HepG2 (cell line): Measurements from ENCODE around the gene ETHE1. TPM values are rescaled to one million over a fixed set of nuclear protein-coding genes. Genes with fewer than 3 reads are reported as not detected.
A peak's percentile ranks its signal among the peaks of the same experiment; 100 is the strongest.

Experiments
- ATM ChIP-seq: fragments of 450-650 bp; IDR thresholded peaks from 2 replicates; pipeline ENCODE4 v1.7.1; 2017; ENCODE audit warnings: mild to moderate bottlenecking, borderline replicate concordance
- EEA1 ChIP-seq: sonication (generic); formaldehyde crosslinking; IDR thresholded peaks from 2 replicates; pipeline ENCODE4 v1.5.1; 2020; ENCODE audit warnings: mild to moderate bottlenecking, missing genetic modification reagents, borderline replicate concordance
- GATA4 ChIP-seq: sonication (generic); IDR thresholded peaks from 2 replicates; pipeline ENCODE4 v1.6.1; 2016; ENCODE audit warnings: antibody characterized with exemption, low read depth, borderline replicate concordance
- KLF13 ChIP-seq: sonication (generic); formaldehyde crosslinking; IDR thresholded peaks from 2 replicates; pipeline ENCODE4 v1.4.0; 2020; ENCODE audit warnings: mild to moderate bottlenecking, missing genetic modification reagents
- NCOA2 ChIP-seq: sonication (generic); formaldehyde crosslinking; IDR thresholded peaks from 2 replicates; pipeline ENCODE4 v1.8.0; 2022; ENCODE audit warnings: inconsistent platforms
- NFYC ChIP-seq: IDR thresholded peaks from 2 replicates; pipeline ENCODE4 v1.6.1; 2016; ENCODE audit warnings: missing genetic modification reagents, missing compliant biosample characterization
- RBFOX2 ChIP-seq: fragments of 200-400 bp; formaldehyde crosslinking; IDR thresholded peaks from 2 replicates; pipeline ENCODE4 v1.6.1; 2017; ENCODE audit warnings: low read depth, mild to moderate bottlenecking, low read length
- RERE ChIP-seq: IDR thresholded peaks from 2 replicates; pipeline ENCODE4 v1.6.1; 2016; ENCODE audit warnings: low read depth, missing genetic modification reagents, missing compliant biosample characterization
- SALL1 ChIP-seq: sonication (generic); formaldehyde crosslinking; IDR thresholded peaks from 2 replicates; pipeline ENCODE4 v1.8.0; 2022; ENCODE audit warnings: mild to moderate bottlenecking, missing genetic modification reagents
- SALL2 ChIP-seq: sonication (generic); formaldehyde crosslinking; IDR thresholded peaks from 2 replicates; pipeline ENCODE4 v1.8.1; 2023; ENCODE audit warnings: mild to moderate bottlenecking, missing genetic modification reagents, inconsistent platforms
- U2AF2 ChIP-seq: fragments of 200-400 bp; formaldehyde crosslinking; IDR thresholded peaks from 2 replicates; pipeline ENCODE4 v1.6.1; 2017; ENCODE audit warnings: low read depth, mild to moderate bottlenecking, low read length
- ZNF121 ChIP-seq: sonication (generic); formaldehyde crosslinking; IDR thresholded peaks from 2 replicates; pipeline ENCODE4 v1.5.0; 2020; ENCODE audit warnings: mild to moderate bottlenecking, missing genetic modification reagents
- ZNF282 ChIP-seq: fragments of 450-650 bp; IDR thresholded peaks from 2 replicates; pipeline ENCODE4 v1.6.1; 2018; ENCODE audit not compliant: partially characterized antibody
- ZNF367 ChIP-seq: sonication (generic); formaldehyde crosslinking; IDR thresholded peaks from 2 replicates; pipeline ENCODE4 v1.4.0; 2020; ENCODE audit warnings: missing genetic modification reagents, borderline replicate concordance
- ZNF430 ChIP-seq: sonication (generic); formaldehyde crosslinking; IDR thresholded peaks from 2 replicates; pipeline ENCODE4 v1.9.0; 2021; ENCODE audit warnings: mild to moderate bottlenecking, missing genetic modification reagents
- ZNF558 ChIP-seq: sonication (generic); formaldehyde crosslinking; IDR thresholded peaks from 2 replicates; pipeline ENCODE4 v1.9.0; 2022; ENCODE audit warnings: mild to moderate bottlenecking, missing genetic modification reagents, borderline replicate concordance
- ZNF564 ChIP-seq: sonication (generic); formaldehyde crosslinking; IDR thresholded peaks from 2 replicates; pipeline ENCODE4 v1.8.1; 2023; ENCODE audit warnings: mild to moderate bottlenecking, missing genetic modification reagents
- ZNF761 ChIP-seq: sonication (generic); formaldehyde crosslinking; conservative IDR thresholded peaks from 2 replicates; pipeline ENCODE4 v1.4.0; 2020; ENCODE audit warnings: mild to moderate bottlenecking, missing genetic modification reagents
- ZNF878 ChIP-seq: sonication (generic); formaldehyde crosslinking; IDR thresholded peaks from 2 replicates; pipeline ENCODE4 v1.8.1; 2023; ENCODE audit warnings: mild to moderate bottlenecking, missing genetic modification reagents, moderate library complexity
- ZXDC ChIP-seq: sonication (generic); formaldehyde crosslinking; IDR thresholded peaks from 2 replicates; pipeline ENCODE4 v1.5.0; 2020; ENCODE audit warnings: mild to moderate bottlenecking, missing genetic modification reagents
- polyA plus RNA-seq, 8 experiments: library from polyadenylated mRNA; depleted of rRNA in 3 of 8; stranded (reverse) in 7 of 8; unstranded in 1 of 8; fragments of >200 nt; fragmentation: Illumina TruSeq in 4 of 8; extraction: Trizol in 4 of 8; gene quantifications; 2 replicates each; pipeline versions ENCODE4 v1.2.1 to v1.2.3, GENCODE V29; 2011 to 2016; ENCODE audit warnings: low read depth in 4 of 8, missing spikeins in 1 of 8, mixed read lengths in 1 of 8; ENCODE audit not compliant: insufficient read depth in 1 of 8
- total RNA-seq, 5 experiments: library from RNA; depleted of rRNA; stranded (reverse); fragments of >200 nt; fragmentation: Illumina TruSeq; extraction: Trizol; gene quantifications; 2 replicates each; pipeline ENCODE4 v1.2.3, GENCODE V29; 2016; ENCODE audit warnings: low read depth in 1 of 5
- TF ChIP-seq, protein P1 (sequence below): sonication (generic); formaldehyde crosslinking; IDR thresholded peaks from 2 replicates; pipeline ENCODE4 v1.4.0; 2020; ENCODE audit warnings: low read depth, mild to moderate bottlenecking, missing genetic modification reagents

Gene ETHE1
- total and polyA plus RNA-seq, 2 of the 13 experiments (the other 11 are each of a cell fraction or from before 2014, with no cell fraction given) = 32.5 to 58.4 TPM

GRCh38 chr19:43504426-43505185 lies 22.4 kb downstream of the ETHE1 start, which contains the start of gene PHLDB3 (continued):
- TF ChIP-seq RERE (0 out of 2 replicates have a peak, but pooled peaks have one; percentile 19), SALL1 (peak; percentile 29; the same call in 1 of the 2 replicates), ZNF430 (CRISPR knock-in tag) (0 out of 2 replicates have a peak, but pooled peaks have one; percentile 15), ZNF564 (peak; percentile 43; the same call in 1 of the 2 replicates), EEA1 (0 out of 2 replicates have a peak, but pooled peaks have one; percentile 71), ZNF367 (no peak), ZNF878 (0 out of 2 replicates have a peak, but pooled peaks have one; percentile 36), NFYC (CRISPR knock-in tag) (no peak), ZNF282 (no peak), ZNF121 (CRISPR knock-in tag) (no peak), ZNF558 (CRISPR knock-in tag) (no peak), RBFOX2 (peak; percentile 72), ZNF761 (CRISPR knock-in tag) (no peak), KLF13 (CRISPR knock-in tag) (no peak), ATM (no peak), NCOA2 (CRISPR knock-in tag) (no peak), U2AF2 (no peak), SALL2 (CRISPR knock-in tag) (no peak; the same call in 1 of the 2 replicates), GATA4 (no peak), ZXDC (CRISPR knock-in tag) (no peak)
- TF ChIP-seq, protein P1, sequence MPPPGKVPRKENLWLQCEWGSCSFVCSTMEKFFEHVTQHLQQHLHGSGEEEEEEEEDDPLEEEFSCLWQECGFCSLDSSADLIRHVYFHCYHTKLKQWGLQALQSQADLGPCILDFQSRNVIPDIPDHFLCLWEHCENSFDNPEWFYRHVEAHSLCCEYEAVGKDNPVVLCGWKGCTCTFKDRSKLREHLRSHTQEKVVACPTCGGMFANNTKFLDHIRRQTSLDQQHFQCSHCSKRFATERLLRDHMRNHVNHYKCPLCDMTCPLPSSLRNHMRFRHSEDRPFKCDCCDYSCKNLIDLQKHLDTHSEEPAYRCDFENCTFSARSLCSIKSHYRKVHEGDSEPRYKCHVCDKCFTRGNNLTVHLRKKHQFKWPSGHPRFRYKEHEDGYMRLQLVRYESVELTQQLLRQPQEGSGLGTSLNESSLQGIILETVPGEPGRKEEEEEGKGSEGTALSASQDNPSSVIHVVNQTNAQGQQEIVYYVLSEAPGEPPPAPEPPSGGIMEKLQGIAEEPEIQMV (CRISPR knock-in tag) = no peak
